ENCODE measurements around the gene LIMS4. TPM values are rescaled to one million over a fixed set of nuclear protein-coding genes. Genes with fewer than 3 reads are reported as not detected.
"Not testable (repeated sequence)": the region's sequence is repeated elsewhere in the genome, so short reads cannot be mapped to it uniquely, and the experiment has no call there.

LIMS4 gene, protein sequence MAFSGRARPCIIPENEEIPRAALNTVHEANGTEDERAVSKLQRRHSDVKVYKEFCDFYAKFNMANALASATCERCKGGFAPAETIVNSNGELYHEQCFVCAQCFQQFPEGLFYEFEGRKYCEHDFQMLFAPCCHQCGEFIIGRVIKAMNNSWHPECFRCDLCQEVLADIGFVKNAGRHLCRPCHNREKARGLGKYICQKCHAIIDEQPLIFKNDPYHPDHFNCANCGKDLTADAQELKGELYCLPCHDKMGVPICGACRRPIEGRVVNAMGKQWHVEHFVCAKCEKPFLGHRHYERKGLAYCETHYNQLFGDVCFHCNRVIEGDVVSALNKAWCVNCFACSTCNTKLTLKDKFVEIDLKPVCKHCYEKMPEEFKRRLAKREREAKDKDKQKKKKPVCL
- 1 to 10 TPM in 2 of 4 donors, under 1 TPM in 1, not detected in 1; 0.87 to 7.3 (median 3.6) TPM for total RNA-seq

DNA sequence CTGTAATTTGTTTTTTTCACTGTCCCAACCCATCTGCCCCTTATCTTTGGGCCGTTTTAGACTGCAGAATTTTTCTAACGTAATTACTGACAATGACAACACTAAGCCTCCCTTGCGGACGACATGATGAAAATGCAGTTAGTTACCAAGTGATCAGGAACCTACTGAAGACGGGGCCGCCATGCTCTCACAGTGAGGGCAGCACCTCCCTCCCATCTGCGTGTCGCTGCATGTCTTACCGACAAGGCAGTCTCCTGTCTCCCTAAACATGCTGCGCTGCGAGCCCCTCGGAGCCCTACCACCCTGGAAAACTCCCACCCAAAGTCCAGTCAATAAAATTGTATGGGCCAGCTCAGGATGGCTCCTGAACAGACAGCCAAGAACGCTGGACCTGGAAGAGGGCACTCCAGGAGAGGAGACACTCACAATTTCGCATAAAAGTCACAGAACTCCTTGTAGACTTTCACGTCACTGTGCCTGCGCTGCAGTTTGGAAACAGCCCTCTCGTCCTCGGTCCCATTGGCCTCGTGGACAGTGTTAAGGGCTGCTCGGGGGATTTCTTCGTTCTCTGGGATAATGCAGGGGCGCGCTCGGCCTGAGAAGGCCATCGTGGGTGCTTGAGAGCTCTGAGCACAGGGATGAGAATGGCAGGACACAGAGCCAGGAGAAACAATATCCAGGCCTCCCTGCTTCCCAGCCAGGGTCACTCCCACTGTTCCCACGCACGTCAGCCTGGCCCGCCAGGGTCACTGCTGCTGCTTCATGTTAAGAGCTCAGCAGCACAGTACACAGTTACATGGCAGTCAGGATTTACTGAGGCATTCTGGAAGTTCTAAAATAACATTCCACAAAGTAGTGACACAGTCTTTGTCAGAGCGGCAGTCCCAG, at the start of gene LIMS4:
Gene LIMS4 (minus strand): TSS at position 646 of the 888 bp plus-strand sequence. CDS start 38 bp downstream, at position 608.
- H3K36me3 ChIP-seq; H3K27me3 ChIP-seq; H3K4me1 ChIP-seq; H3K27ac ChIP-seq; H3K9me3 ChIP-seq; H3K4me3 ChIP-seq; DNase-seq (ENCODE audit: low spot score in 2 of 2): not testable (repeated sequence)
- WGBS, 2 donors, result no CpG with 5 or more reads among the region's 29 CpGs

DNA sequence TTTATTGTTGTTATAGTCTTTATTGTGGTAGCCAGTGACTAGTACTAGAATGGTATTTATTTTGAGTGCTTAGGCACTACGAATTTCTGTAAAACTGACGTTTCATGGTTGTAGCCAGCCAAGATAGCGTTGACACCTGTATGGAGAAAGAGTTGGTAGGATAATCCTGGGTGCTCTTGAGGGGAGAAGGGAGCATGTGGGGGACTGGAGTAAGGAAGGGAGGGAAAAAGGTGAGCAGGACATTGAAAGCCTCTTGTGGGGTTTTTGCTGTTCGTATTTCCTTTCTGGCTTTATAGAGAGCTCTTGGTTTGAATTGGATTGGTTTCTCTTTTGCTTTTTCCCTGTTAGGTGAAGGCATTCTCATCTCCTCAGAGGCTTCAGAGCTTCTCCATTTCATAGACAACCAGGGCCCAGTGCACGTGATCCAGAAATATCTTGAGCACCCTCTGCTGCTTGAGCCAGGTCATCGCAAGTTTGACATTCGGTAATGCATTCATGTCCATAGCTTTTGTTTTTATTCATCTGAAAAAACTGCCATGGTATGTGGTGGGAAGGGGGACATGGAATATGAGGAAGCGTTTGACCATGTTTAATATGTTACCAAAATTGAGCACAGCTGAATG, 27.2 kb upstream of the LIMS4 start:
- not testable (repeated sequence) for H3K27ac ChIP-seq; H3K27me3 ChIP-seq; H3K36me3 ChIP-seq; H3K9me3 ChIP-seq; DNase-seq (ENCODE audit: low spot score in 2 of 2); H3K4me1 ChIP-seq; H3K4me3 ChIP-seq
- WGBS, 2 donors, result no CpG with 5 or more reads among the region's 8 CpGs

DNA sequence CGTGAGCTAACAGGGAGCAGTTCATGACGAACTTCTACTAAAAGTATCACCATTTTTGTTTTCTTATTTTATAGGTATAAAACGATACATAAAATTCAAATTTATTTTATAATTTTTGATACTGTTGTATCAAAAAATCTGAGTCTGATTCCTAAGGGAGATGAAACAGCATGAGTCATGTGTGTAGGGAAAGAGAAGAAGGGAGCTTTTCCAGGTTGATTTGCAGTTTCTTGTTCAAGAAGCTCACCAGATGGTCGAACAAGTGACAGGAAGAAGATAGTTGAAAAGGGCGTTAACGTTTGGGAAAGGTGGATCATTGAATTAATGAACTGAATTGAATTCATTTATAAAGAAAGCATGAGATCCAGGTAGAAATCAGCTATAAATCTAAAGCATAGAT, 23.4 kb upstream of the LIMS4 start:
- H3K27me3 ChIP-seq; H3K4me3 ChIP-seq; DNase-seq (ENCODE audit: low spot score in 2 of 2); H3K9me3 ChIP-seq; H3K27ac ChIP-seq; H3K4me1 ChIP-seq; H3K36me3 ChIP-seq: not testable (repeated sequence)
- WGBS, 2 donors, result no CpG with 5 or more reads among the region's 6 CpGs

DNA sequence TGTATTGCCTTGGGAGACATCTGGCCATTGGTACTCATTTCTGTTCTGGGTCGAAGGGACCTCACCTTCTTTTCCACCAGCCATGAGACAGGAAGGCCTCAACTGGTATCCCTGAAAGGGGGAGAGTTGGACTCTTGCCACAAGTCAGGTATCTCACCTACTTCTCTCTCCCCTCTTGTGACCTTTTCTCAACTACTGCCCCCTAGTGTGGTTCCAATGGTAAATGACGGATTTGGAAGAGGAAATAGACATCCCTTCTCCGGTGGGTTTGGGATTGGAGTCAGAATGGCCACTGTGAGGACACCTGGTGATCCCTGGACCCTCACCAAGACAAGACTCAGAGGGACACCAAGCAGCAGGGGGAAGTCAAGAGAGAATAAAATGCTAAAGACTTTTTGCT, 21.9 kb upstream of the LIMS4 start:
- H3K4me3 ChIP-seq; H3K9me3 ChIP-seq; H3K4me1 ChIP-seq; DNase-seq (ENCODE audit: low spot score in 2 of 2); H3K27me3 ChIP-seq; H3K36me3 ChIP-seq; H3K27ac ChIP-seq: not testable (repeated sequence)
- no CpG with 5 or more reads among the region's 3 CpGs for WGBS, 2 donors

DNA sequence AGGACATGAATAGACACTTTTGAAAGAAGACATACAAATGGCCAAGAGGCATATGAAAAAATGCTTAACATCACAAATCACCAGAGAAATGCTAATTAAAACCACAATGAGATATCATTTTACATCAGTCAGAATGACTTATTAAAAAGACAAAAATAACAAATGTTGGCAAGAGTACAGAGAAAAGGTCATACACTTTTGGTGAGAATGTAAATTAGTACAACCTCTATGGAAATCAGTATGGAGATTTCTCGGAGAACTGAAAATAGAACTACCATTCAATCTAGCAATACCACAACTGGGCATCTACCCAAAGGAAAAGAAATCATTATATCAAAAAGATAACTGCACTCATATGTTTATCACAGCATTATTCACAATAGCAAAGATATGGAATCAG, 16.4 kb upstream of the LIMS4 start:
- not testable (repeated sequence) for H3K27ac ChIP-seq; H3K4me3 ChIP-seq; H3K4me1 ChIP-seq; DNase-seq (ENCODE audit: low spot score in 2 of 2); H3K9me3 ChIP-seq; H3K27me3 ChIP-seq; H3K36me3 ChIP-seq
- no CpG with 5 or more reads among the region's 1 CpG for WGBS, 2 donors

DNA sequence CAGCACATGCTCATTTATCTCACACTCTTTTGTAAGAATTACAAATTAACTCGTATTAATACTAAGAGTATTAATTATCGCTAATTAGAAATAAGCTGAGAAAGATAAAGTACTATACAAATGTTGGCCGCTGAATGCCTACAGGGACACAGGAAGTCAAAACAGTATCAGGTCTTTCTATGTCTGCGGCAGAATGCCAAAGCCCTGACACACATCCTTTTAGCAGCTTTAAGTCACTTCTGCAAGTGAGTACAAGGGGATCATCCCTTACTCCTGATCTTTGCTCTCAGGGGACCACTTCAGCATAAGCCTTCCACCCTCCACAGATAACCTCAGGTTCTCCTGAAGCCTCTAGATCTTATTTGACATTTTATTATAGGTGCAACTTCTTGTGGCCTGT, 10.1 kb upstream of the LIMS4 start:
- not testable (repeated sequence) for H3K4me3 ChIP-seq; H3K27me3 ChIP-seq; DNase-seq (ENCODE audit: low spot score in 2 of 2); H3K36me3 ChIP-seq; H3K27ac ChIP-seq; H3K9me3 ChIP-seq; H3K4me1 ChIP-seq
- WGBS, 2 donors, result no CpG with 5 or more reads among the region's 4 CpGs

DNA sequence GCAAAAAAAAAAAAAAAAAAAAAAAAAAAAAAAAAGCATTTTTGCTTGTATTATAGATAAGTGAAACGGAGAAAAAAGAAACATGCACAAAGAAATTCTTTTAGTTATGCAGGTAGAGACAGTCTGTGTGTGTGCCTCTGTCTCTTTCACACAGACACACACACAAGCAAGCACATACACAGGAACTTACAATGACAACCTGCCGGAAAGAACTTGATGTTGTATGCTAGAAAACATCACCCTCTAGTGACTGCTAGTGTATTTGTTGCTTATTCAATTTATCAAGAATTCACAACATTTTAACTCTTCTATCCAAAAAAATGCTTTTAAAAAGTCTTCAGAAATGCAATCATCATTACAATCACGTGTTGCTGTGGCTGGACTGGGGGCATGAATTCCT, 8.6 kb upstream of the LIMS4 start:
- H3K27me3 ChIP-seq; H3K9me3 ChIP-seq; DNase-seq (ENCODE audit: low spot score in 2 of 2); H3K27ac ChIP-seq; H3K4me1 ChIP-seq; H3K4me3 ChIP-seq; H3K36me3 ChIP-seq: not testable (repeated sequence)
- WGBS, 2 donors, result no CpG with 5 or more reads among the region's 3 CpGs

DNA sequence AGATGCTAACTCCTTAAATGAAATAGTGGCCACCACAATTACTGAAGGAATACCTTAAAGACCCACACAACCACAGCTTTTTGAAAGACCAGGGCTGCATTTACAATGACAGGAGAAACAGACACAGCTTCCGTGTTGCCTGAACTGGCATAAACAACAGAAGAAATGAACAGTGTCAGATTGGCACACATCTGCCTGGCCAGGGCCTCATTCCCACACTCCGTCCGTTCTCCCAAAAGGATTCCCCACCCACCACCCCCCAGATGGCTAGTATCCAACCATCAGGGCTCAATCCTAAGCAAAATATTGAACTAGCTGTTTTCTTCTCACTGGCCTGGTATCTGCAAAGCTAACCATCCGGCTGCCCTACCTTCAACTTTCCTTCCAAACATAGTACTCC, 7.5 kb upstream of the LIMS4 start:
- H3K36me3 ChIP-seq; H3K4me3 ChIP-seq; H3K9me3 ChIP-seq; H3K27ac ChIP-seq; DNase-seq (ENCODE audit: low spot score in 2 of 2); H3K4me1 ChIP-seq; H3K27me3 ChIP-seq: not testable (repeated sequence)
- WGBS, 2 donors, result no CpG with 5 or more reads among the region's 4 CpGs

DNA sequence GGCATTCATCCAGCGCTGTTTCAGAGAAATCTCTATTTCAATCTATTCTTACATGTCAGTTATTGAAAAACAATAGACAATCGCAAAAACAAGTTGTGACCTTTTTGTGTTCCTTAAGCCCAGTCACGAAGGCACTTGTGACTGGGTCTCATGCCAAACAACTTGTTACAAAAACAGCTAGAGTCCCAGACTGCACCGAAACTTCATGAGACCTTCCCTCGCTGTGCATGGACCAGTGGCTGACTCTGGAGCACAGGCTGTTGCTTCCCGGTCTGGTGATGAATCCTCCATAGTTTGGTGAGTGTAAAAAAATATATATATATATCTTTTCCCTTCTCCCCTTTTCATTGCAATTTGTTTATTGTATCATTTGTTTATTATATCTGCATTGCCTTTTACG, 4.8 kb upstream of the LIMS4 start:
- not testable (repeated sequence) for H3K4me3 ChIP-seq; H3K9me3 ChIP-seq; H3K4me1 ChIP-seq; H3K36me3 ChIP-seq; DNase-seq (ENCODE audit: low spot score in 2 of 2); H3K27ac ChIP-seq; H3K27me3 ChIP-seq
- WGBS, 2 donors, result no CpG with 5 or more reads among the region's 7 CpGs

DNA sequence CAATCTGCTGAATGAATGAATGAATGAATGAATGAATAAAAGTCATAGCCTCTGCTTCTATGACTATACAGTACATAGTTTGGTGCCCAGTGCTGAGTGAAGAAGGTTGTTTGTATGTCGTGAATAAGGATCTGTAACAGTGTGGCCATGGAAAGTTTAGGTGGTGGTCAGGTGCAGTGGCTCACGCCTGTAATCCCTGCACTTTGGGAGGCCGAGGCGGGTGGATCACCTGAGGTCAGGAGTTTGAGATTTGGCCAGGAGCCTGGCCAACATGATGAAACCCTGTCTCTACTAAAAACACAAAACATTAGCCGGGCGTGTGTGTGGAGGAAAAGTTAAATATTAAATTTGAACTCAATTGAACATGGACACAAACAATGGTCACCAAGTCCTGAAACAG, 4.3 kb upstream of the LIMS4 start:
- H3K9me3 ChIP-seq; H3K36me3 ChIP-seq; H3K27ac ChIP-seq; H3K27me3 ChIP-seq; DNase-seq (ENCODE audit: low spot score in 2 of 2); H3K4me1 ChIP-seq; H3K4me3 ChIP-seq: not testable (repeated sequence)
- no CpG with 5 or more reads among the region's 6 CpGs for WGBS, 2 donors

DNA sequence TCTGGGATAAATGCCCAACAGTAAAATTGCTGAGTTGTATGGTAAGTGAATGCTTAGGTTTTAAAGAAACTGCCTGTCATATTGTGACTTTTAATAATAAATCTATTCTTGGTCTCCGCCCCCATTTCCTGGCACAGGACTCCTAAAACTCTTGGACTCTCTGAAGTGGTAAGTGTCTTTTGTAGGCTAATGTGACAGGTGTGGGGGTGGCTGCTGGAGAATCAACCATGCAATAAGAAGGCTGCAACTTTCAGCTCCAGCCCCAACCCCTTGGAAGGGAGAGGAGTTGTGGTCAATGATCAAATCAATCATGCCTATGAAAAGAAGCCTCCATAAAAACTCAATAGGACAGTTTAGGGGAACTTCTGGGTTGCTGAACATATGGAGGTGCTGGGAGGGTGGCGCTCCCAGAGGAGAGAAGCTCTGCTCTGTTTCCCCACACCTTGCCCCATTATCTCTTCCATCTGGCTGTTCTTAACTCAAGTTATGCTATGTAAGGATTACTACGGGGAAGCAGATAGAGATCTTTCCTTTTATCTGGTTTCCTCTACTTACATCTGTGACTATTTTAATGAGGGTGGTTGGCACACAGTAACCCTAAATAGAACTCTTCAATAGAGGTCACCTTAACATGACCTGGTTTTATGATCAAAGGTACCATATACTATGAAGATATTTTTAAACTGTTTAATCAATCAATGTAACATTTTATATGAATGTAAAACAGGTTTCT, 3.2 kb upstream of the LIMS4 start:
- not testable (repeated sequence) for DNase-seq (ENCODE audit: low spot score in 2 of 2); H3K4me3 ChIP-seq; H3K4me1 ChIP-seq; H3K9me3 ChIP-seq; H3K36me3 ChIP-seq; H3K27ac ChIP-seq; H3K27me3 ChIP-seq
- no CpG with 5 or more reads among the region's 3 CpGs for WGBS, 2 donors

DNA sequence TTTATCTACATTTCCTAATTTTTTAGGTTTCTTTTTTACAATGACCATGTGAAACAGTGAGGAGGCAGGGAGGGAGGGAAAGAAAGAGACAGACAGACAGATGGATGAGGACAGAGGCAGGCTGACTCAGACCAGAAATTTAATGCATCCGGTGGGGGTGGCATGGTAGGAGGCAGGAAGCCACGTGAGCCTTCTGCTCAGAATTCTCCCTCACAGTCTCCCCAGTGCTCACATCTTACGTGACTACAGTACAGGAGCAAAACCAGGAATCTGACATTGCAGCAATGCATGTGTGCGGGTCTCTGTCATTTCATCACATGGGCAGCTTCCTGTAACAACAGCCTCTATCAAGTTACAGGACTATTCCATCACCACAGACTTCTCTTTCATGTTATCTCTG, 2.3 kb upstream of the LIMS4 start:
- H3K36me3 ChIP-seq; DNase-seq (ENCODE audit: low spot score in 2 of 2); H3K9me3 ChIP-seq; H3K4me3 ChIP-seq; H3K27ac ChIP-seq; H3K4me1 ChIP-seq; H3K27me3 ChIP-seq: not testable (repeated sequence)
- no CpG with 5 or more reads among the region's 4 CpGs for WGBS, 2 donors

DNA sequence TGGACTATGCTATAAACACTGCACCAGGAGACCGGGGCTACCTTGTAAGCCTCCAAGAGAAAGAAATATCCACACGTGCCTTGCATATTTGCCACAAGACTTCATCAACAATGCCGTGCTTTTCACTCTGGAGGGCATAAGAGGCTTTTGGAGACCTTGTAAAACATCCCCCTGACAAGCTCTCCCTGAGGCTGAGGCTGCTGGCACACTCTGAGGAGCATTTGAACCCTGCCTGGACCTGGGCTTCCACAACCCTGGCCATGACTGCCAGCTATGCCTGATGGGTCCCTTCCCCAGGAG, 393 bp upstream of the LIMS4 start:
- WGBS, 2 donors, result no CpG with 5 or more reads among the region's 3 CpGs
- H3K4me1 ChIP-seq; H3K9me3 ChIP-seq; H3K36me3 ChIP-seq; H3K27me3 ChIP-seq; H3K27ac ChIP-seq; DNase-seq (ENCODE audit: low spot score in 2 of 2); H3K4me3 ChIP-seq: not testable (repeated sequence)
